Endothelial cell of umbilical vein (primary cell): ENCODE measurements around the gene LRRC56. TPM values are rescaled to one million over a fixed set of nuclear protein-coding genes. Genes with fewer than 3 reads are reported as not detected.

ENCODE experiments used
- BruUV-seq: library from RNA; stranded (reverse); fragments of 400-500 nt; replicated peaks from 2 replicates; lab custom pipeline; 2021; lab: Mats Ljungman, UMichigan
- CTCF ChIA-PET: fragments of 300-600, 350-600 bp; sonication (Branson Sonifier 250); formaldehyde crosslinking; loops from one replicate; lab custom pipeline; 2021; ENCODE audit warnings: antibody characterized with exemption, inconsistent platforms; lab: Charles Lee
- POLR2A ChIA-PET: fragments of 300-600, 350-600 bp; sonication (Branson Sonifier 250); formaldehyde crosslinking; loops from one replicate; lab custom pipeline; 2021; ENCODE audit warnings: antibody characterized with exemption, inconsistent platforms; lab: Charles Lee
- DNase-seq: peaks from one replicate; pipeline ENCODE4 v3.0.0-alpha.2; 2011; ENCODE audit warnings: low read depth, low spot score
- FAIRE-seq: peaks from 2 replicates; lab custom pipeline; 2011; peaks lifted over from hg19 to GRCh38; lab: Jason Lieb, UNC
- H2AFZ ChIP-seq: 2 replicates; pipeline ENCODE4 v1.6.0; 2012; ENCODE audit warnings: low read depth, low read length, control low read depth, inconsistent platforms
- H3K27ac ChIP-seq: 2 replicates; pipeline ENCODE4 v1.5.1; 2011; ENCODE audit warnings: low read depth, mild to moderate bottlenecking, control low read depth, low read length, moderate library complexity; ENCODE audit not compliant: insufficient read depth
- H3K27me3 ChIP-seq, 2 experiments: 2 replicates each; pipeline versions ENCODE4 v1.6.0 to v1.6.1; 2011; ENCODE audit warnings: low read length in 2 of 2, mixed read lengths in 1 of 2; ENCODE audit not compliant: control insufficient read depth in 2 of 2, insufficient read depth in 2 of 2
- H3K36me3 ChIP-seq, 2 experiments: 2 replicates in 1 of 2; 3 replicates in 1 of 2; pipeline ENCODE4 v1.5.1; 2011; ENCODE audit warnings: low read length in 2 of 2, mild to moderate bottlenecking in 1 of 2, moderate library complexity in 1 of 2; ENCODE audit not compliant: control insufficient read depth in 2 of 2, insufficient read depth in 2 of 2; ENCODE audit errors: extremely low read depth in 1 of 2
- H3K4me1 ChIP-seq: 3 replicates; pipeline ENCODE4 v1.5.1; 2011; ENCODE audit warnings: mild to moderate bottlenecking, low read length; ENCODE audit not compliant: control insufficient read depth, insufficient read depth; ENCODE audit errors: extremely low read depth
- H3K4me2 ChIP-seq: 2 replicates; pipeline ENCODE4 v1.6.1; 2011; ENCODE audit warnings: low read length, control low read depth, mixed read lengths; ENCODE audit not compliant: insufficient read depth
- H3K4me3 ChIP-seq, 3 experiments: fragments of 200-600 bp in 1 of 3; sonication (generic), shearing (Covaris generic) in 1 of 3; replicated peaks in 1 of 3; 2 replicates each; pipeline ENCODE4 v1.5.1; 2011 to 2016; ENCODE audit warnings: control low read depth in 3 of 3, low read length in 3 of 3, mild to moderate bottlenecking in 2 of 3, inconsistent platforms in 1 of 3, low read depth in 1 of 3, moderate library complexity in 1 of 3; ENCODE audit not compliant: insufficient read depth in 1 of 3
- H3K79me2 ChIP-seq: 2 replicates; pipeline ENCODE4 v1.6.0; 2012; ENCODE audit warnings: low read length, inconsistent platforms; ENCODE audit not compliant: control insufficient read depth, insufficient read depth
- H3K9ac ChIP-seq: replicated peaks from 2 replicates; pipeline ENCODE3; 2011; ENCODE audit warnings: low read length, control low read depth; ENCODE audit not compliant: insufficient read depth; ENCODE audit errors: extremely low read depth
- H3K9me1 ChIP-seq: replicated peaks from 3 replicates; pipeline ENCODE4 v1.6.0; 2011; ENCODE audit warnings: mild to moderate bottlenecking, low read length; ENCODE audit not compliant: control insufficient read depth, insufficient read depth; ENCODE audit errors: extremely low read depth
- H3K9me3 ChIP-seq: replicated peaks from 2 replicates; pipeline ENCODE4 v1.5.1; 2012; ENCODE audit warnings: low read length, inconsistent platforms; ENCODE audit not compliant: control insufficient read depth, insufficient read depth
- H4K20me1 ChIP-seq: replicated peaks from 2 replicates; pipeline ENCODE3; 2011; ENCODE audit warnings: mild to moderate bottlenecking, low read length; ENCODE audit not compliant: control insufficient read depth, insufficient read depth; ENCODE audit errors: extremely low read depth
- EZH2 ChIP-seq: IDR thresholded peaks from 2 replicates; pipeline ENCODE4 v1.6.1; 2012; ENCODE audit warnings: borderline replicate concordance, low read depth, mild to moderate bottlenecking, moderate library complexity, low read length, inconsistent platforms; ENCODE audit not compliant: severe bottlenecking
- FOS ChIP-seq: IDR thresholded peaks from 2 replicates; pipeline ENCODE4 v1.6.1; 2011; ENCODE audit warnings: mild to moderate bottlenecking, low read length, moderate library complexity, borderline replicate concordance; ENCODE audit not compliant: insufficient read depth
- GATA2 ChIP-seq: IDR thresholded peaks from 2 replicates; pipeline ENCODE4 v1.7.0; 2011; ENCODE audit warnings: low read depth, mild to moderate bottlenecking, moderate library complexity, mixed read lengths, low read length; ENCODE audit not compliant: insufficient read length, insufficient read depth
- JUN ChIP-seq: IDR thresholded peaks from 2 replicates; pipeline ENCODE4 v1.6.1; 2011; ENCODE audit warnings: borderline replicate concordance, low read depth; ENCODE audit not compliant: insufficient read length, insufficient read depth
- MYC ChIP-seq: IDR thresholded peaks from one replicate; pipeline ENCODE4 v1.6.1; 2011; ENCODE audit warnings: mild to moderate bottlenecking, low read depth, low read length
- POLR2A ChIP-seq: IDR thresholded peaks from 2 replicates; pipeline ENCODE4 v1.6.1; 2012; ENCODE audit warnings: low read depth, mild to moderate bottlenecking, control low read depth, low read length
- POLR2AphosphoS5 ChIP-seq: IDR thresholded peaks from 2 replicates; pipeline ENCODE4 v1.6.1; 2012; ENCODE audit warnings: low read depth, mild to moderate bottlenecking, control low read depth, low read length, moderate library complexity; ENCODE audit not compliant: insufficient read depth
- dilution Hi-C: fragments of 300-500 bp; cut with MboI; formaldehyde crosslinking; loops from one replicate; pipeline ENCODE4 v1.15.0; 2019; ENCODE audit warnings: low sequenced_read_pairs; ENCODE audit not compliant: extremely low pct_ligation_motif_present
- intact Hi-C: fragments of 100-400 bp; cut with micrococcal nuclease; formaldehyde crosslinking; loops from one replicate; pipeline ENCODE4 v1.10.0; 2022
- polyA plus RNA-seq, 4 experiments: library from polyadenylated mRNA; depleted of rRNA in 3 of 4; stranded (reverse) in 3 of 4; unstranded in 1 of 4; fragments of >200 nt; gene quantifications; 2 replicates each; pipeline versions ENCODE4 v1.2.1 to v1.2.3, GENCODE V29; 2011 to 2012; ENCODE audit warnings: missing spikeins in 1 of 4
- total RNA-seq: library from RNA; stranded (reverse); gene quantifications from 2 replicates; pipeline ENCODE4 v1.2.3, GENCODE V29; 2021
- TF ChIP-seq, protein P1 (sequence below), 2 donors: IDR thresholded peaks; 1 replicate in 1 of 2; 2 replicates in 1 of 2; pipeline ENCODE4 v1.5.1; 2011; ENCODE audit warnings: low read length in 2 of 2, mild to moderate bottlenecking in 2 of 2, moderate library complexity in 2 of 2, control low read depth in 1 of 2, inconsistent platforms in 1 of 2, low read depth in 1 of 2; ENCODE audit not compliant: insufficient read depth in 1 of 2; ENCODE audit errors: extremely low read depth in 1 of 2
- TF ChIP-seq, protein P2 (sequence below): IDR thresholded peaks from 2 replicates; pipeline ENCODE4 v1.6.1; 2011; ENCODE audit not compliant: insufficient read depth, insufficient read length

Gene LRRC56
- total and polyA plus RNA-seq, 2 donors (not counting 3 experiments of a cell fraction or from before 2014, with no cell fraction given): 0.47 to 0.55 TPM

GRCh38 chr11:576811-577610, 39.7 kb downstream of the LRRC56 start:
- Histone ChIP-seq H3K4me2 (peak overlapping the region; percentile 94), H3K27ac (peak overlapping the region; percentile 58), H3K9me3 (no peaks in the 10 kb centered on the region), H3K9me1 (no peaks in the 10 kb centered on the region), H3K36me3 (peaks cover 0 to 4% of the 10 kb centered on the region in 2 experiments), H3K9ac (peak overlapping the region; percentile 100), H3K4me3 (peak overlapping the region; percentile 67 to 98 (median 79)), H3K4me1 (peaks cover 14% of the 10 kb centered on the region), H3K27me3 (peaks cover 8 to 10% of the 10 kb centered on the region in 2 experiments), H3K79me2 (peaks cover 52% of the 10 kb centered on the region), H2AFZ (no peak overlapping the region), H4K20me1 (no peaks in the 10 kb centered on the region)
- DNase-seq (peak; percentile 15), FAIRE-seq (peak; percentile 64)
- ChIA-PET CTCF (interaction anchor here (0.9 kb wide), 1 partner anchor 22 kb away, joined by 3 read pairs; no protein-coding TSS in a partner anchor), POLR2A (no interaction called here)
- intact Hi-C loops: loop anchor here (5.0 kb wide), 1 partner anchor 35 kb away; no protein-coding TSS in a partner anchor
- TF ChIP-seq EZH2: no peak
- no peak for TF ChIP-seq FOS
- TF ChIP-seq, protein P1, sequence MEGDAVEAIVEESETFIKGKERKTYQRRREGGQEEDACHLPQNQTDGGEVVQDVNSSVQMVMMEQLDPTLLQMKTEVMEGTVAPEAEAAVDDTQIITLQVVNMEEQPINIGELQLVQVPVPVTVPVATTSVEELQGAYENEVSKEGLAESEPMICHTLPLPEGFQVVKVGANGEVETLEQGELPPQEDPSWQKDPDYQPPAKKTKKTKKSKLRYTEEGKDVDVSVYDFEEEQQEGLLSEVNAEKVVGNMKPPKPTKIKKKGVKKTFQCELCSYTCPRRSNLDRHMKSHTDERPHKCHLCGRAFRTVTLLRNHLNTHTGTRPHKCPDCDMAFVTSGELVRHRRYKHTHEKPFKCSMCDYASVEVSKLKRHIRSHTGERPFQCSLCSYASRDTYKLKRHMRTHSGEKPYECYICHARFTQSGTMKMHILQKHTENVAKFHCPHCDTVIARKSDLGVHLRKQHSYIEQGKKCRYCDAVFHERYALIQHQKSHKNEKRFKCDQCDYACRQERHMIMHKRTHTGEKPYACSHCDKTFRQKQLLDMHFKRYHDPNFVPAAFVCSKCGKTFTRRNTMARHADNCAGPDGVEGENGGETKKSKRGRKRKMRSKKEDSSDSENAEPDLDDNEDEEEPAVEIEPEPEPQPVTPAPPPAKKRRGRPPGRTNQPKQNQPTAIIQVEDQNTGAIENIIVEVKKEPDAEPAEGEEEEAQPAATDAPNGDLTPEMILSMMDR (IDR thresholded peaks at IDR 0.05; ENCODE audit: extremely low read depth in 1 of 2, insufficient read depth in 1 of 2, low read depth in 1 of 2, low read length in 2 of 2): no peak
- no peak for TF ChIP-seq JUN
- TF ChIP-seq, protein P2, sequence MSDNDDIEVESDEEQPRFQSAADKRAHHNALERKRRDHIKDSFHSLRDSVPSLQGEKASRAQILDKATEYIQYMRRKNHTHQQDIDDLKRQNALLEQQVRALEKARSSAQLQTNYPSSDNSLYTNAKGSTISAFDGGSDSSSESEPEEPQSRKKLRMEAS: no peak
- no peak for TF ChIP-seq POLR2AphosphoS5
- no peak for TF ChIP-seq GATA2
- TF ChIP-seq POLR2A: no peak
- TF ChIP-seq MYC: no peak
- dilution Hi-C loops: no loop called here
- no TSS peak for BruUV-seq
